GM21619 (cell line): Measurements from ENCODE around the gene CDC42BPB.
"Not testable (repeated sequence)": the region's sequence is repeated elsewhere in the genome, so short reads cannot be mapped to it uniquely, and the experiment has no call there.

Experiments
- ATAC-seq: cut with Tn5 transposase; IDR thresholded peaks from one replicate; pipeline ENCODE4 v1.9.1; 2021; ENCODE audit not compliant: unreplicated experiment

The CDC42BPB gene

DNA sequence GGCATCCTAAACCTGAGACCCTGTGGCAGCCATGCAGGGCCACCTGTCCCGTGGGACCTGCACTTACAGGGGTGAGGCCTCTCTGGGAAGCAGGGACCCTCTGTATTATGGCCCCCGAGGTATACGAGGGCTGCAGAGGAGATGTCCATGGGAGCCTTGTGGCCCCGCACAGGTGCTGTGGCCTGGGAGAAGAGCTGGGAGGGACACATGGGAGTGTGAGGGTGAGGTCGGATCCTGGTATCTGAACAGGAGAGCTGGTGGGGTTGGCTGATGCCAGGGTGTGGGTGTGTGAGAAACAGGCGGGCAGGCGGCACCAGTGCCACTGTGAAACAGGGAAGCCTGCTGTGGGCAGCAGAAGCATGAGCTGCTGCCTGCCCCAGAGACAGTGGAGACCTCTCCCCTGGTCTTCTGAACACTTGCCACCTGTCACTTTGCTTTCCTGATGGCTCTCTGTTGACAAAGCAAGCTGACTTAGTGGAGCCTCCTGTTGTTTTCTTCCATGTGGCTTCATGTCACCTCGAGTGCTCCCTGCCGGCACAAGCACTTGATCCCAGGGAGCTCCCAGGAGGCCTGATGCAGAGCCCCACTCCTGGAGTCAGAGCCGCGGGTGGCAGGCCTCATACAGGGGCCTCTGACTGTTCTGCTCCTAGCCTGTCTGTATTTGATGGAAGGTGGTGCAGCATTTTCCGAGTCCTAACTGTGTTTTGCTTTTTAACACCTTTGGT, 154.7 kb downstream of the CDC42BPB start:
- ATAC-seq, result no peak

- ATAC-seq, result peak; percentile 5
These were observed 155.3 kb downstream of the CDC42BPB start for GRCh38 chr14:102902086-102902485.

DNA sequence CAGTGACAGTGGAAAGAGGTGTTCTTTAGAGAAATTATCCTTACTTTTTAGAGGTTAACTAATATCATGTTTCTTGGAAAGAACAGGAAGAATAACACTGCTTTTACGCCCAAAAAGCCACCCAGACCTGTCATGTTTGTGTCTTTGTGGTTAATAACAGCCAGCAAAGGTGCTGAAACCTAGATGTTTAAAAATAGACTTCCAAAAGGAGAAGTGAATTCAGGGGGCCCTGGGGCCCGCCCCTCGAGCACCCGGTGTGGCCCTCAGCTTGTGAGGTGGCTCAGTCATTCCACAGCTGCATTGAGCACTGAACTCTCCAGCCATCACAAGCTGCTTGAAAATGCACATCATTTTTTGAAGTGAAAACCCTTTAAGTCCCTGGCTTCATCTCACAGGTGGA, 155.7 kb downstream of the CDC42BPB start:
- ATAC-seq, result peak; percentile 62

DNA sequence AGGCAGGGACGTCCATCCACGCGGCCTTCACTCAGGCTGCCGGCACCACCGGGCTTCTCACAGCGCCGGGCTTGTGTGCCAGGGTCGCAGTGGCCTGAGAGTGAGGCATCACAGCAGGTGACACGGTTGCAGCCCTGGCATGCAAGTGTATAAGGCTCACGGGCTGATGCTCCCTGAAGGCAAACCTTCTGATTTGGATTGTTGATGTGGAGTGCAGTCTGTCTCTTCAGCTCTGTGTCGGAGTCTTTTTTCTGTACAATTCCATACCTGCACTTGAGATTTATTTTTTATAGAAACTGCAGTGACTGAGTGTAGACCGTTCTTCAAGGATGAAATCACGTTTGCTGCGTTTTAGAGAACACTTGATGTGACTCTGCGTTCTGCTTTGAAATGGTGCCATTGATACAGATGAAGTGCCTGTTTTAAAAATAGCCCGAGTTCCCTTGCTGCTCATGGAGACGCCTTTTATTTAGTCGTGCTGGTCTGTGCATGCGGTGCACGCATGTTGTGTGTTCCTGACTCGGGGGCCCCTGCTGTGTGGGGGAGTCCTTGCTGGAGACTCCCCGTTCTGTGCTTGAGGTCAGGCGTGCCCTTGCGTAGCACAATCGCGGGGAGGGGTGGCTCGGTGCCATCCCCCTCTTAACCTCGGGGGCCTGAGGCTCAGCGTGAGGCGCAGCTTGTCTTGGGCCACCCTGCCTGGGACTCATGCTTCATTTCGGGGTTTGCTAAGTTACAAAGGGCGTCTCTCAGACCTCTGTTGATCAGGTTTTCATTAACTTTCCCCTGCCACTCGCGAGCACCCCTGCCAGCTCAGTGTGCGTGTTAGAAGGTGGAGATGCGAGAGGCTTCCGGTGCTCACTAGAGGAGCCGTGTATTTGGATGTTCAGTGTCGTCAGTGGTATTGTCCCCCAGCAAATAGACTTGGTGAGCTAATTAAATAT, 156.4 kb downstream of the CDC42BPB start:
- ATAC-seq, result peak; percentile 43

GRCh38 chr14:102899516-102899900, 157.8 kb downstream of the CDC42BPB start:
- ATAC-seq, result no peak

GRCh38 chr14:102898776-102899515, 158.4 kb downstream of the CDC42BPB start:
- peak; percentile 23 for ATAC-seq

DNA sequence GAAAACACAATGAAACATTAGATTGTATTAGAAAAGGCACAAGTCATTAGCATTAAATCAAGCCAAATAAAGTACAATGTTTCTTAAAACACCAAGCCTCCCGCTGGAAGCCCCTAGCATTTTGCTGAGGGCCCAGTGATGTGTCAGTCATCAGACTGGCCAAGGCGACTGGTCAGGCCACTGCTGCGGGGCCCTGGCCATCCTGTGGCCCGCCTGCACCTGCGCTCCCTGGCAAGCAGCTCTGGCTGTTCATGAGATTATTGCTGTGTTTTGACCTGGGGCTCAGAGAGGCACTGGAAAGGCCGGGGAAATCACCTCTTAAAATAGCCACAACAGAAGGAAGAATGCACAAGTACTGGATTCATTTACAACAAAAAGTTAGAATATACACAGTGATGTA, 159.1 kb downstream of the CDC42BPB start:
- ATAC-seq, result no peak

GRCh38 chr14:102897299-102898027, 159.9 kb downstream of the CDC42BPB start:
- no peak for ATAC-seq

DNA sequence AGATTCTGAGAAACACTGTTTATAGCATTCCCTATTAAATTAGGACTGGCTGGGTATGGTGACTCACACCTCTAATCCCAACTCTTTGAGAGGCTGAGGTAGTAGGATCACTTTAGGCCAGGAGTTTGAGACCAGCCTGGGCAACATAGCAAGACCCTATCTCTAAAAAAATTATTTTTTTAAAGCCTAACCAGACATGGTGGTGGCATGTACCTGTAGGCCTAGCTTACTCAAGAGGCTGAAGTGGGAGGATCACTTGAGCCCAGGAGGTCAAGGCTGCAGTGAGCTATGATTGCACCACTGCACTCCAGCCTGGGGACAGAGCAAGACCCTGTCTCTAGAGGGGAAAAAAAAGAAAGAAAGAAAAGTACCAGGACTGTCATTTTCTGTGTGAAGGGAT, 160.6 kb downstream of the CDC42BPB start:
- not testable (repeated sequence) for ATAC-seq

DNA sequence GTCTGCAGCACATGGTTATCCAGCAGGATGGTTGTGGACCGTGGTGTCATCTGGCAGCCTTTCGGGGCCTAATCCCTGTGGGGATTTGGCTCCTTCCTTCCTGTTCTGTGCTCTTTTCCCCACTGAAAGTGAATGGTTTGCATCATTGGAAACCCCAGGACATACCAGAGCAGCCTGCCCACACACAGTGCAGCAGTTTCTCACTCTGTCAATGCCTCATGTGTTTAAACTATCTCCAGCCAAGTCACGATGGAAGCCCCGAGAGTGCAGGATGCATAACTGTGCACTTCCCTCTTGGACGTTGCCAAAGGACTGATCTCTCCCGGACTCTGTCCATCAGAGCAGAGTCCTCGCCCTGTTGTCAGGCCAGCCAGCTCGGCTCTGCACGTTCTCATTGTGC, 163.9 kb downstream of the CDC42BPB start:
- ATAC-seq, result no peak

- no peak for ATAC-seq
These were observed 164.7 kb downstream of the CDC42BPB start for GRCh38 chr14:102892651-102893050.

DNA sequence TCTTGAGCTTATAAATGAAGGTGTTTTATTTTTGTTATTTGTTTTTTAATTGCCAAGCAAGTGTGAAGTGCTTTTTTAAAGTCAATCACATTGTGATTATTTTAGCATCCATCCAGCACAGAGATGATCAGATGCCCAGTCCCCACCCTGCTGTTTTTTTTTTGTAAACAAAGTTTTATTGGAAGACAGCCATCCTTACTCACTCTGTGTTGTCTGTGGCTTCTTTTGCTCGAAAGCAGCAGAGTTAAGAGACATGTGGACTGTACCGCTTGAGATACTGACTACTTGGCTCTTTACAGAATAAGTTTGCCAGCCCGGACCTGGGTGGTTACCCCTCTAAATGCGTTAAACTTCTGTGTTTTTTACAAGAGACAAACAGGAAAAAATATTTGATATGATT, 165.8 kb downstream of the CDC42BPB start:
- no peak for ATAC-seq

DNA sequence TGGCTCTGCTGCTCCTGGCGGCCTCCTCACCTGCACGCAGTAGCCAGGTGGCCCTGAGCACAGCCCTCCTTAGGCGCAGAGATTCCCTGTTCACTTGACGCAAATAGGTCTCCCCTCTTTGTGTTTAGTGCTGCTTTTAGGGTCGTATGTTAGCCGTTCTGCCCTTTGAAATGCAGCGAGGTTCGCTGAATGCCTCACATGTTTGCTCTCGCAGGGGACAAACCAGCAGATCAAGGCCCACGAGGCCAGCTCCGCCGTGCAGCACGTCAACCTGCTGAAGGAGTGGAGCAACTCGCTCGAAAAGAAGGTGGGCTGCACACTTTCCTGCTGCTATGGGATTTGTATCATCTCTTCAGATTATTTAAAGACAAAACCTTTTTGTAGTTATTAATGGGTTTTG, 166.2 kb downstream of the CDC42BPB start:
- no peak for ATAC-seq

GRCh38 chr14:102889615-102890014, 167.7 kb downstream of the CDC42BPB start:
- no peak for ATAC-seq

- no peak for ATAC-seq
These were observed 168.6 kb downstream of the CDC42BPB start for GRCh38 chr14:102888748-102889147.

DNA sequence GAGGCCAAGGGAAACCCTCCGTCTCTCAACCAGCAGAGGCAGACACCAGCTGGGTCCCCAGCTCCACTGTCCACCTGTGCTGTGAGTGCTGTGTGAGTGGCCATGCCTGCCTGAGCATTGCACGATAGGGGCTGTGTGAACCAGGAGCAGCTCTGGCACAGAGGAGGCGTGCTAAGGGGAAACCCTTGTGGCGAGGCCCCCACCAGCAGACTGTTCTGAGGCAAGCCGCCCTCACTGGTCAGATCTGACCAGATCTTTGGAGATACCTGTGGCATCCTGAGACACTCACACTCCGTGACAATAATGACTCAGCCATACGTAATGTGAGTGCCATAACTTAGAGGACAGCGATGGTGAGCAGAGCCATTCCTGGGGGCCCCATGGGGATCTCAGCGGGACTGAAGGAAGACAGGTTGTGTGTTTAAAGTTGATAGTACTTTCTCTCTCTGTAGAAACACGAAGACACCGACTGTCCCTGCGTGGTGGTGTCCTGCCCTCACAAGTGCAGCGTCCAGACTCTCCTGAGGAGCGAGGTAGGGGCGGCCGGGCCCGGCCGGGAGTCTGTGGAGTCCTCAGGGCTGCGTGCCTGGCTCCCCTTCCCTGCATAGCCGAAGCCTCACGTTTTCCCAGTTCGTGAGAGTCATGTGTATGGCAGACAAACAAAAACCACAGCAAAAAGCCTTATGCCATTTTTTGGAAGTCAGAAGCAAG, 171.5 kb downstream of the CDC42BPB start:
- ATAC-seq, result no peak

- no peak for ATAC-seq
These were observed 173.8 kb downstream of the CDC42BPB start for GRCh38 chr14:102883554-102883953.

- no peak for ATAC-seq
These were observed 174.2 kb downstream of the CDC42BPB start for GRCh38 chr14:102883089-102883541.
